Stimulated activated memory B cell treated with anti-CD40 and anti-IgM and Interleukin-4, amounts not matched to agents 10 μg/mL and 1 μg/mL and 100 μg/mL, for 72 hours (primary cell): ENCODE data around the gene FGGY.

Source experiments
- ATAC-seq: fragments of 150-1000 bp; cut with Tn5 transposase; 2 replicates; pipeline ENCODE4 v1.10.0; 2021
- H3K27ac Mint-ChIP-seq: one replicate; pipeline ENCODE4 v1.8.0; 2022; ENCODE audit warnings: mild to moderate bottlenecking, mixed read lengths
- H3K27me3 Mint-ChIP-seq: one replicate; pipeline ENCODE4 v1.8.0; 2022; ENCODE audit warnings: mixed read lengths
- H3K36me3 Mint-ChIP-seq: one replicate; pipeline ENCODE4 v1.8.0; 2022; ENCODE audit warnings: mixed read lengths
- H3K4me1 Mint-ChIP-seq: one replicate; pipeline ENCODE4 v1.8.0; 2022; ENCODE audit warnings: mixed read lengths
- H3K4me3 Mint-ChIP-seq: one replicate; pipeline ENCODE4 v1.8.0; 2022; ENCODE audit warnings: mild to moderate bottlenecking, moderate library complexity, mixed read lengths
- H3K9me3 Mint-ChIP-seq: one replicate; pipeline ENCODE4 v1.8.0; 2022; ENCODE audit warnings: mixed read lengths

The FGGY gene

GRCh38 chr1:59412718-59413326 lies 115.9 kb downstream of the FGGY start:
- Mint-ChIP-seq H3K4me1 (peaks cover 4% of the 10 kb centered on the region), H3K9me3 (no peaks in the 10 kb centered on the region), H3K27ac (no peak overlapping the region), H3K36me3 (no peaks in the 10 kb centered on the region), H3K4me3 (no peak overlapping the region), H3K27me3 (no peaks in the 10 kb centered on the region)
- peak; percentile 70 for ATAC-seq

GRCh38 chr1:59413327-59413720 lies 116.4 kb downstream of the FGGY start:
- no peak for ATAC-seq
- Mint-ChIP-seq H3K4me3 (no peak overlapping the region), H3K36me3 (no peaks in the 10 kb centered on the region), H3K9me3 (no peaks in the 10 kb centered on the region), H3K27me3 (no peaks in the 10 kb centered on the region), H3K4me1 (peaks cover 4% of the 10 kb centered on the region), H3K27ac (no peak overlapping the region)

- H3K36me3 Mint-ChIP-seq: no peaks in the 10 kb centered on the region
- H3K27ac Mint-ChIP-seq: no peak overlapping the region
- no peak for ATAC-seq
- no peak overlapping the region for H3K4me3 Mint-ChIP-seq
- no peaks in the 10 kb centered on the region for H3K27me3 Mint-ChIP-seq
- no peaks in the 10 kb centered on the region for H3K4me1 Mint-ChIP-seq
- no peaks in the 10 kb centered on the region for H3K9me3 Mint-ChIP-seq
These were observed 117.7 kb downstream of the FGGY start for GRCh38 chr1:59414406-59415133.

- Mint-ChIP-seq H3K36me3 (no peaks in the 10 kb centered on the region), H3K4me1 (no peaks in the 10 kb centered on the region), H3K27ac (no peak overlapping the region), H3K27me3 (no peaks in the 10 kb centered on the region), H3K9me3 (no peaks in the 10 kb centered on the region), H3K4me3 (no peak overlapping the region)
- no peak for ATAC-seq
These were observed 118.5 kb downstream of the FGGY start for GRCh38 chr1:59415286-59415850.

- H3K9me3 Mint-ChIP-seq: no peaks in the 10 kb centered on the region
- H3K4me3 Mint-ChIP-seq: no peak overlapping the region
- H3K4me1 Mint-ChIP-seq: no peaks in the 10 kb centered on the region
- H3K27me3 Mint-ChIP-seq: no peaks in the 10 kb centered on the region
- no peak overlapping the region for H3K27ac Mint-ChIP-seq
- H3K36me3 Mint-ChIP-seq: no peaks in the 10 kb centered on the region
- ATAC-seq: no peak
These were observed 119.0 kb downstream of the FGGY start for GRCh38 chr1:59415881-59416280.

- no peaks in the 10 kb centered on the region for H3K27me3 Mint-ChIP-seq
- ATAC-seq: no peak
- H3K9me3 Mint-ChIP-seq: no peaks in the 10 kb centered on the region
- no peak overlapping the region for H3K27ac Mint-ChIP-seq
- no peak overlapping the region for H3K4me3 Mint-ChIP-seq
- no peaks in the 10 kb centered on the region for H3K4me1 Mint-ChIP-seq
- H3K36me3 Mint-ChIP-seq: no peaks in the 10 kb centered on the region
These were observed 120.5 kb downstream of the FGGY start for GRCh38 chr1:59417406-59417805.

- H3K9me3 Mint-ChIP-seq: no peaks in the 10 kb centered on the region
- no peak overlapping the region for H3K27ac Mint-ChIP-seq
These were observed 121.7 kb downstream of the FGGY start for GRCh38 chr1:59418363-59419144.

GRCh38 chr1:59419361-59420140 lies 122.7 kb downstream of the FGGY start:
- Mint-ChIP-seq H3K27me3 (no peaks in the 10 kb centered on the region), H3K4me3 (no peak overlapping the region), H3K36me3 (peaks cover 7% of the 10 kb centered on the region), H3K4me1 (no peaks in the 10 kb centered on the region), H3K9me3 (no peaks in the 10 kb centered on the region), H3K27ac (no peak overlapping the region)
- ATAC-seq: no peak

More at GRCh38 chr1:59418363-59419144, 121.7 kb downstream of the FGGY start:
- Mint-ChIP-seq H3K4me1 (no peaks in the 10 kb centered on the region), H3K27me3 (no peaks in the 10 kb centered on the region), H3K4me3 (no peak overlapping the region), H3K36me3 (peaks cover 3% of the 10 kb centered on the region)
- ATAC-seq: no peak

GRCh38 chr1:59421232-59421920 lies 124.5 kb downstream of the FGGY start:
- no peak for ATAC-seq
- H3K4me3 Mint-ChIP-seq: no peak overlapping the region
- no peaks in the 10 kb centered on the region for H3K9me3 Mint-ChIP-seq
- no peaks in the 10 kb centered on the region for H3K27me3 Mint-ChIP-seq
- no peaks in the 10 kb centered on the region for H3K4me1 Mint-ChIP-seq
- no peak overlapping the region for H3K27ac Mint-ChIP-seq
- H3K36me3 Mint-ChIP-seq: peaks cover 7% of the 10 kb centered on the region

GRCh38 chr1:59422921-59423575 lies 126.2 kb downstream of the FGGY start:
- Mint-ChIP-seq H3K27me3 (no peaks in the 10 kb centered on the region), H3K9me3 (no peaks in the 10 kb centered on the region), H3K27ac (no peak overlapping the region), H3K36me3 (peaks cover 13% of the 10 kb centered on the region), H3K4me3 (no peak overlapping the region), H3K4me1 (no peaks in the 10 kb centered on the region)
- no peak for ATAC-seq

GRCh38 chr1:59427155-59427554 lies 130.3 kb downstream of the FGGY start:
- no peak for ATAC-seq
- peaks cover 4% of the 10 kb centered on the region for H3K4me1 Mint-ChIP-seq
- H3K4me3 Mint-ChIP-seq: no peak overlapping the region
- H3K36me3 Mint-ChIP-seq: peaks cover 13% of the 10 kb centered on the region
- no peak overlapping the region for H3K27ac Mint-ChIP-seq
- no peaks in the 10 kb centered on the region for H3K27me3 Mint-ChIP-seq
- H3K9me3 Mint-ChIP-seq: no peaks in the 10 kb centered on the region

- Mint-ChIP-seq H3K4me1 (peaks cover 10% of the 10 kb centered on the region), H3K27ac (no peak overlapping the region)
These were observed 130.9 kb downstream of the FGGY start for GRCh38 chr1:59427784-59428183.

GRCh38 chr1:59428828-59429227 lies 131.9 kb downstream of the FGGY start:
- Mint-ChIP-seq H3K27me3 (no peaks in the 10 kb centered on the region), H3K4me1 (peaks cover 21% of the 10 kb centered on the region), H3K4me3 (no peak overlapping the region), H3K36me3 (peaks cover 8% of the 10 kb centered on the region), H3K27ac (no peak overlapping the region), H3K9me3 (no peaks in the 10 kb centered on the region)
- no peak for ATAC-seq

More at GRCh38 chr1:59427784-59428183, 130.9 kb downstream of the FGGY start:
- Mint-ChIP-seq H3K27me3 (no peaks in the 10 kb centered on the region), H3K4me3 (no peak overlapping the region), H3K9me3 (no peaks in the 10 kb centered on the region), H3K36me3 (peaks cover 13% of the 10 kb centered on the region)
- no peak for ATAC-seq

GRCh38 chr1:59429656-59430055 lies 132.8 kb downstream of the FGGY start:
- H3K27me3 Mint-ChIP-seq: no peaks in the 10 kb centered on the region
- no peak overlapping the region for H3K4me3 Mint-ChIP-seq
- H3K36me3 Mint-ChIP-seq: peaks cover 6% of the 10 kb centered on the region
- H3K27ac Mint-ChIP-seq: no peak overlapping the region
- H3K9me3 Mint-ChIP-seq: no peaks in the 10 kb centered on the region
- H3K4me1 Mint-ChIP-seq: peaks cover 26% of the 10 kb centered on the region
- no peak for ATAC-seq
